A673 (cell line): ENCODE measurements around the gene IL1R1. TPM values are rescaled to one million over a fixed set of nuclear protein-coding genes. Genes with fewer than 3 reads are reported as not detected.

Experiments
- Bru-seq: library from RNA; stranded (reverse); fragments of 400-500 nt; gene quantifications from one replicate; lab custom pipeline; 2021; lab: Mats Ljungman, UMichigan
- BruChase-seq, 2 experiments: library from RNA; stranded (reverse); fragments of 400-500 nt; gene quantifications; one replicate each; lab custom pipeline; 2021; lab: Mats Ljungman, UMichigan
- BruUV-seq: library from RNA; stranded (reverse); fragments of 400-500 nt; replicated peaks from 2 replicates; lab custom pipeline; 2021; lab: Mats Ljungman, UMichigan
- CTCF ChIA-PET: fragments of 300-600 bp; sonication (Branson Sonifier 250); formaldehyde crosslinking; loops from one replicate; lab custom pipeline; 2022; ENCODE audit warnings: antibody characterized with exemption; lab: Charles Lee
- POLR2A ChIA-PET: fragments of 300-600 bp; sonication (Branson Sonifier 250); formaldehyde crosslinking; loops from one replicate; lab custom pipeline; 2022; ENCODE audit warnings: antibody characterized with exemption; ENCODE audit not compliant: low non-redundant PET; lab: Charles Lee
- DNase-seq: peaks from one replicate; pipeline ENCODE4 v3.0.0-alpha.2; 2015; ENCODE audit warnings: low spot score
- H3K27ac ChIP-seq: fragments of 200-600 bp; sonication (generic); 2 replicates; pipeline ENCODE4 v1.5.1; 2016; ENCODE audit warnings: mixed run types, low read depth, mild to moderate bottlenecking, mixed read lengths, antibody characterized with exemption, low read length; ENCODE audit not compliant: poor library complexity, severe bottlenecking
- H3K27me3 ChIP-seq: fragments of 200-600 bp; sonication (generic); replicated peaks from 2 replicates; pipeline ENCODE4 v1.6.1; 2017; ENCODE audit warnings: mixed run types, low read depth, mild to moderate bottlenecking, mixed read lengths, antibody characterized with exemption, low read length; ENCODE audit not compliant: insufficient read depth, poor library complexity
- H3K36me3 ChIP-seq: fragments of 200-600 bp; sonication (generic); 2 replicates; pipeline ENCODE4 v1.6.1; 2016; ENCODE audit warnings: mixed run types, mild to moderate bottlenecking, mixed read lengths, antibody characterized with exemption, low read length; ENCODE audit not compliant: insufficient read depth, poor library complexity, severe bottlenecking
- H3K4me1 ChIP-seq: fragments of 200-600 bp; sonication (generic); 2 replicates; pipeline ENCODE4 v1.6.1; 2017; ENCODE audit warnings: mixed run types, mild to moderate bottlenecking, mixed read lengths, antibody characterized with exemption, low read length; ENCODE audit not compliant: insufficient read depth, poor library complexity, severe bottlenecking
- H3K4me3 ChIP-seq: fragments of 200-600 bp; sonication (generic); 2 replicates; pipeline ENCODE4 v1.5.1; 2016; ENCODE audit warnings: low read depth, mixed run types, mild to moderate bottlenecking, mixed read lengths, low read length; ENCODE audit not compliant: poor library complexity, severe bottlenecking
- H3K9me3 ChIP-seq: fragments of 200-600 bp; sonication (generic); 2 replicates; pipeline ENCODE4 v1.6.1; 2016; ENCODE audit warnings: mixed run types, low read depth, mild to moderate bottlenecking, mixed read lengths, antibody characterized with exemption, low read length; ENCODE audit not compliant: poor library complexity, severe bottlenecking
- EZH2 ChIP-seq: fragments of 200-600 bp; sonication (generic); IDR thresholded peaks from 2 replicates; pipeline ENCODE4 v1.6.1; 2017; ENCODE audit warnings: borderline replicate concordance, low read depth, mild to moderate bottlenecking, mixed read lengths, antibody characterized with exemption, low read length; ENCODE audit not compliant: poor library complexity, severe bottlenecking
- intact Hi-C: fragments of 100-400 bp; cut with micrococcal nuclease; formaldehyde crosslinking; loops from one replicate; pipeline ENCODE4 v1.10.0; 2022; ENCODE audit not compliant: unreplicated experiment
- long read RNA-seq: library from polyadenylated mRNA; stranded (forward); transcript quantifications from one replicate; pipeline ENCODE4 v2.0.0, GENCODE V29; 2022
- total RNA-seq: library from RNA; stranded (reverse); gene quantifications from 2 replicates; pipeline ENCODE4 v1.2.3, GENCODE V29; 2021
- TF ChIP-seq, protein P1 (sequence below): fragments of 300-800, 200-600 bp; sonication (generic); conservative IDR thresholded peaks from 2 replicates; pipeline ENCODE4 v1.5.1; 2017; ENCODE audit warnings: low read depth, mild to moderate bottlenecking, antibody characterized with exemption, low read length, moderate library complexity, mixed read lengths

Gene IL1R1, protein sequence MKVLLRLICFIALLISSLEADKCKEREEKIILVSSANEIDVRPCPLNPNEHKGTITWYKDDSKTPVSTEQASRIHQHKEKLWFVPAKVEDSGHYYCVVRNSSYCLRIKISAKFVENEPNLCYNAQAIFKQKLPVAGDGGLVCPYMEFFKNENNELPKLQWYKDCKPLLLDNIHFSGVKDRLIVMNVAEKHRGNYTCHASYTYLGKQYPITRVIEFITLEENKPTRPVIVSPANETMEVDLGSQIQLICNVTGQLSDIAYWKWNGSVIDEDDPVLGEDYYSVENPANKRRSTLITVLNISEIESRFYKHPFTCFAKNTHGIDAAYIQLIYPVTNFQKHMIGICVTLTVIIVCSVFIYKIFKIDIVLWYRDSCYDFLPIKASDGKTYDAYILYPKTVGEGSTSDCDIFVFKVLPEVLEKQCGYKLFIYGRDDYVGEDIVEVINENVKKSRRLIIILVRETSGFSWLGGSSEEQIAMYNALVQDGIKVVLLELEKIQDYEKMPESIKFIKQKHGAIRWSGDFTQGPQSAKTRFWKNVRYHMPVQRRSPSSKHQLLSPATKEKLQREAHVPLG
- total RNA-seq (0.22 and 0.45 TPM in 2 replicates), Bru-seq, nascent RNA (percentile 18 among the genes with signal in this experiment), BruChase-seq, experiment 1, labeled RNA remaining after a 2-hour chase (percentile 19 among the genes with signal in this experiment), BruChase-seq, experiment 2, labeled RNA remaining after a 6-hour chase (percentile 15 among the genes with signal in this experiment)
- long read RNA-seq = 0 reads

DNA sequence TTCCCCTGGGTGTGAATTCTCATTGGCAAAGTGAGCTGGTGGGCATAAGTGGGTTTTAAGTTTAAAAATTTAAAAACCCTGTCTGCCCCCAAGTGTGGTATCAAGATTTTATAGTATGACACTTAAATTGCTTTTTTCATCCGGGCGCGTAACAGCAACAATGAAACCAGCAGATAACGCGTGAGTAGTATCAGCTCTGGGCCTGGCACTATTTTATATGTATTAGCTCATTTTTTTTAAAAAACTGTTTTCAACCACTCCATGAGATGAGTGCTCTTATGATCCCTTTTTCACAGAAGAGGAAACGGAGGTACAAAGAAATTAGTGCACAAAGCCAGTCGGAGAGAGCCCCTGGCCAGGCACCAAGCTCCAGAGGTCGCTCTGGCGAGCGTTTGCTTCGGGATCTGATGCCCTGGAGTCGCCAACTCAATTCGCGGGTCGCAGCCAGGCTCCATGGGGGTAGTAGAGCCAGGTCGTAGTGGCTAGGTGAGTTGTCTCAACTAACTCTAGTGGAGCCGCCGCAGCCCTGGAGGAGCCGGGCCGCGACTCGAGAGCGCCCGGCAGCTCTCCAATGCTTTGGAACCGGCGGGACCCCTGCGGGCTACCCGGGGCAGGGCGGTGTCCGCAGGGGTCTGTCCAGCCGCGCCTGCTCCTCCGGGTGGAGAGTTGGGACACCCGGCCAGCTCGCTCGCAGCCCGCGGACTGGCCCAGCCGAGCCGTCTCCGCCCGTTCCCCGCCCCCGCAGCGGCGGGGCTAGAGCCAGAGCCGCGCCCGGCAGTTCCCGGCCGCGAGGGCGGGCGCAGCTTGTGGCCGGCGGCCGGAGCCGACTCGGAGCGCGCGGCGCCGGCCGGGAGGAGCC is at the start of gene IL1R1:
IL1R1 (plus strand) TSS at position 777 of the 859 bp plus-strand sequence. CDS start 14,979 bp downstream, outside the sequence.
- BruUV-seq = no TSS peak

DNA sequence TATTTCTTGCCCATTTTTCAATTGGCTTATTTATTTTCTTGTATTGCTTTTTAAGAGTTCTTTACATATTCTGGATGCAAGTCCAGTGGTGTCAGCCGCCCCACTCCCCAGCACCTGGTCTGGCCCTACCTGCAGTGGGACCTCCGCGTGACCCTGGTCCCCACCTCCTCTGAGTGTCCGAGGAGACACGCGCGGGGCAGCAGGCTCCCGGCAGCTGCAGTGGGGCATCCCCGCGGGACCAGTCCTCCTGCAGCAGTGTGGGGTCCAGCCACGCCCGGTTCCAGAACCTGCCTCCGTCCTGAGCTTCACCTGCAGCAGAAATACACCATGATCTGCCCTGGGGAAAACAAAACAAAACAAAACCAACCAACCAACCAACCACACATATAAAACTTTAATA is 48.9 kb upstream of the IL1R1 start:
- Histone ChIP-seq H3K4me3 (no peak overlapping the region), H3K27ac (no peak overlapping the region), H3K27me3 (no peaks in the 10 kb centered on the region), H3K36me3 (no peaks in the 10 kb centered on the region), H3K4me1 (no peaks in the 10 kb centered on the region), H3K9me3 (no peaks in the 10 kb centered on the region)
- POLR2A ChIA-PET = no interaction called here
- no peak for DNase-seq
- CTCF ChIA-PET = no interaction called here
- TF ChIP-seq EZH2 = no peak
- TF ChIP-seq, protein P1, sequence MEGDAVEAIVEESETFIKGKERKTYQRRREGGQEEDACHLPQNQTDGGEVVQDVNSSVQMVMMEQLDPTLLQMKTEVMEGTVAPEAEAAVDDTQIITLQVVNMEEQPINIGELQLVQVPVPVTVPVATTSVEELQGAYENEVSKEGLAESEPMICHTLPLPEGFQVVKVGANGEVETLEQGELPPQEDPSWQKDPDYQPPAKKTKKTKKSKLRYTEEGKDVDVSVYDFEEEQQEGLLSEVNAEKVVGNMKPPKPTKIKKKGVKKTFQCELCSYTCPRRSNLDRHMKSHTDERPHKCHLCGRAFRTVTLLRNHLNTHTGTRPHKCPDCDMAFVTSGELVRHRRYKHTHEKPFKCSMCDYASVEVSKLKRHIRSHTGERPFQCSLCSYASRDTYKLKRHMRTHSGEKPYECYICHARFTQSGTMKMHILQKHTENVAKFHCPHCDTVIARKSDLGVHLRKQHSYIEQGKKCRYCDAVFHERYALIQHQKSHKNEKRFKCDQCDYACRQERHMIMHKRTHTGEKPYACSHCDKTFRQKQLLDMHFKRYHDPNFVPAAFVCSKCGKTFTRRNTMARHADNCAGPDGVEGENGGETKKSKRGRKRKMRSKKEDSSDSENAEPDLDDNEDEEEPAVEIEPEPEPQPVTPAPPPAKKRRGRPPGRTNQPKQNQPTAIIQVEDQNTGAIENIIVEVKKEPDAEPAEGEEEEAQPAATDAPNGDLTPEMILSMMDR = no peak
- intact Hi-C loops = no loop called here
- BruUV-seq = no TSS peak

More for the DNA sequence above, at the start of gene IL1R1:
- no peak for DNase-seq
- POLR2A ChIA-PET = no interaction called here
- Histone ChIP-seq H3K36me3 (no peaks in the 10 kb centered on the region), H3K9me3 (peaks cover 12% of the 10 kb centered on the region), H3K27me3 (peaks cover 40% of the 10 kb centered on the region), H3K27ac (no peak within 1 kb of the TSS), H3K4me1 (no peaks in the 10 kb centered on the region), H3K4me3 (peak within 1 kb of the TSS; percentile 25)
- TF ChIP-seq, protein P1 = no peak
- peak; percentile 29 for TF ChIP-seq EZH2
- intact Hi-C loops = no loop called here
- CTCF ChIA-PET = interaction anchor here (0.7 kb wide), 1 partner anchor 25 kb away, joined by 5 read pairs; no protein-coding TSS in a partner anchor

DNA sequence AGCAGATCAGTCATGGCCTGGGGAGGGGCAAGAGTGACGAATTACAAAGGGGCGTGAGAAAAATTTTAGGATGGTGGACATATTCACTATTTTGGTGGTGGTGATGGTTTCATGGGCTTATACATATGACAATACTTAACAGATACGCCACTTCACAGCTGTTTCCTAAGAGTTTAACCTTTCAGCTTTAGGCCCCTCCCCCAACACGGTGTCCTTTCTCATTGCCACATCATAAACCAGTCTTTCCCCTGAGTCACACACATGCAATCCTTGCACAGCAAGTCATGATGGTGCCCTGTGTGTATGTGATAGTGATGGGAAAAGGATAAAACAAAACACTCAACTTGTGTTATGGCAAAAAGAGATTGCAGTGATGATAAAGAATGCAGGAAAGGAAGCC is 47.6 kb upstream of the IL1R1 start:
- BruUV-seq = no TSS peak
- Histone ChIP-seq H3K36me3 (no peaks in the 10 kb centered on the region), H3K9me3 (no peaks in the 10 kb centered on the region), H3K27ac (no peak overlapping the region), H3K27me3 (no peaks in the 10 kb centered on the region), H3K4me3 (no peak overlapping the region), H3K4me1 (no peaks in the 10 kb centered on the region)
- CTCF ChIA-PET = no interaction called here
- no peak for TF ChIP-seq EZH2
- TF ChIP-seq, protein P1 = no peak
- DNase-seq = no peak
- POLR2A ChIA-PET = no interaction called here
- intact Hi-C loops = no loop called here
